SK-N-SH (cell line): Measurements from ENCODE around the gene IL31.

Experiments used
- CTCF ChIP-seq: fragments of 200-600 bp; sonication (generic); IDR thresholded peaks from 2 replicates; pipeline ENCODE4 v1.6.1; 2017; ENCODE audit warnings: antibody characterized with exemption, mild to moderate bottlenecking, moderate library complexity
- FOSL2 ChIP-seq: IDR thresholded peaks from 2 replicates; pipeline ENCODE4 v1.4.0; 2012; ENCODE audit warnings: low read depth, mild to moderate bottlenecking, moderate library complexity, borderline replicate concordance
- JUND ChIP-seq: IDR thresholded peaks from 2 replicates; pipeline ENCODE4 v1.4.0; 2012
- MXI1 ChIP-seq: IDR thresholded peaks from 2 replicates; pipeline ENCODE4 v1.6.1; 2012; ENCODE audit warnings: mild to moderate bottlenecking, low read depth, low read length, improper control_type of control experiment
- USF2 ChIP-seq: fragments of 150-350 bp; IDR thresholded peaks from 2 replicates; pipeline ENCODE4 v1.6.1; 2017; ENCODE audit warnings: antibody characterized with exemption, low read length, low read depth, borderline replicate concordance
- TF ChIP-seq, protein P1 (sequence below): IDR thresholded peaks from 2 replicates; pipeline ENCODE4 v1.4.0; 2012; ENCODE audit warnings: low read depth

- no peak for TF ChIP-seq FOSL2
- no peak for TF ChIP-seq MXI1
- TF ChIP-seq, protein P1, sequence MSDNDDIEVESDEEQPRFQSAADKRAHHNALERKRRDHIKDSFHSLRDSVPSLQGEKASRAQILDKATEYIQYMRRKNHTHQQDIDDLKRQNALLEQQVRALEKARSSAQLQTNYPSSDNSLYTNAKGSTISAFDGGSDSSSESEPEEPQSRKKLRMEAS = no peak
- no peak for TF ChIP-seq CTCF
- no peak for TF ChIP-seq JUND
- no peak for TF ChIP-seq USF2
These were observed 31.3 kb upstream of the IL31 start for GRCh38 chr12:122205053-122205925.
